Esophagus muscularis mucosa (tissue), 4 donors: ENCODE measurements around the gene PARVB. TPM values are rescaled to one million over a fixed set of nuclear protein-coding genes. Genes with fewer than 3 reads are reported as not detected.

Experiments used
- DNase-seq: peaks from one replicate; pipeline ENCODE4 v3.0.0-alpha.2; 2017; ENCODE audit errors: extremely low spot score
- H3K27ac ChIP-seq, 4 donors: fragments of 200-600 bp; sonication (generic); replicated peaks in 1 of 4; 1 replicate in 3 of 4; 2 replicates in 1 of 4; pipeline ENCODE4 v1.5.1; 2016 to 2019; ENCODE audit warnings: mild to moderate bottlenecking in 1 of 4
- H3K27me3 ChIP-seq, 4 donors: fragments of 200-600 bp; sonication (generic); one replicate each; pipeline versions ENCODE4 v1.5.1 to v1.6.0; 2016 to 2019
- H3K36me3 ChIP-seq, 4 donors: fragments of 200-600 bp; sonication (generic); one replicate each; pipeline ENCODE4 v1.5.1; 2016 to 2019
- H3K4me1 ChIP-seq, 4 donors: fragments of 200-600 bp; sonication (generic); one replicate each; pipeline ENCODE4 v1.5.1; 2016 to 2019
- H3K4me3 ChIP-seq, 4 donors: fragments of 200-600 bp; sonication (generic); 1 replicate in 2 of 4; 2 replicates in 2 of 4; pipeline ENCODE4 v1.5.1; 2016 to 2019; ENCODE audit warnings: mild to moderate bottlenecking in 4 of 4, moderate library complexity in 1 of 4
- H3K9me3 ChIP-seq, 4 donors: fragments of 200-600 bp; sonication (generic); 1 replicate in 3 of 4; 2 replicates in 1 of 4; pipeline ENCODE4 v1.5.1; 2016 to 2019
- EP300 ChIP-seq: sonication (generic); formaldehyde crosslinking; IDR thresholded peaks from one replicate; pipeline ENCODE4 v1.6.1; 2017; ENCODE audit warnings: antibody characterized with exemption
- POLR2A ChIP-seq: fragments of 450-650 bp; IDR thresholded peaks from one replicate; pipeline ENCODE4 v1.6.1; 2017; ENCODE audit warnings: antibody characterized with exemption, moderate library complexity, mild to moderate bottlenecking, low read depth
- POLR2AphosphoS5 ChIP-seq, 2 donors: sonication (generic); formaldehyde crosslinking; IDR thresholded peaks; one replicate each; pipeline ENCODE4 v1.6.1; 2017; ENCODE audit warnings: antibody characterized with exemption in 2 of 2
- WGBS: methylation state at CpG from one replicate; pipeline ENCODE4 v1.1.5; 2018; 5-methylcytosine and 5-hydroxymethylcytosine counted together
- intact Hi-C: fragments of 100-400 bp; cut with DNase I; formaldehyde crosslinking; loops from one replicate; pipeline ENCODE4 v1.15.1; 2023
- total RNA-seq, 4 donors: library from RNA; depleted of rRNA; stranded (reverse); fragments of >200 nt; gene quantifications; one replicate each; pipeline versions ENCODE4 v1.1.0 to v1.2.1, GENCODE V29; 2016
- TF ChIP-seq, protein P1 (sequence below), 3 experiments: fragments of 200-600 bp in 2 of 3; fragments of 450-650 bp in 1 of 3; sonication (generic) in 2 of 3; IDR thresholded peaks; one replicate each; pipeline ENCODE4 v1.5.1; 2017 to 2019; ENCODE audit warnings: antibody characterized with exemption in 3 of 3, mild to moderate bottlenecking in 2 of 3, moderate library complexity in 1 of 3

PARVB gene
- total RNA-seq, 4 donors from 2014 or later: 22.0 to 107 (median 45.5) TPM

DNA sequence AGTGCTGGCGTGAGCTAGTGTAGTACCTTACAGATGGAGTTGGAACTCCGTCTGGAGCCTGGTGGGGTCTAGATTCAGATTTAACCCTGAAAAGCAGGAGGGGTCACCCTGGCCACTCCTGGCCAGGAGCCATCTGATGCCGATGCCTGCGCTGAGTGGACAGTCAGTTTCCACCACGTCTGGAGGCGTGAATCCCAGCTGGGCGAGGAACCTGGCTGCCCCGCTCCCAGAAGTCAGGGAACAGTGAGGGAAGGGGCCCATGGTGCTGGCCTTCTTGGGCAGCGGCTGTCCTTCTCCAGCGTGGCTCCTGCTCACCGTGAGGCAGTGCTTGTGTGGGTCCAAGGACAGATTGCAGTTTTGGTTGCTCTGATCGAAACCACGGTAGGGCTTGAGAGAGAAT is 76.3 kb downstream of the PARVB start:
- DNase-seq: no peak
- Histone ChIP-seq H3K27ac (no peak overlapping the region), H3K9me3 (no peaks in the 10 kb centered on the region), H3K27me3 (no peaks in the 10 kb centered on the region), H3K4me3 (no peak overlapping the region), H3K4me1 (no peaks in the 10 kb centered on the region), H3K36me3 (peaks cover 28 to 89% (median 72%) of the 10 kb centered on the region in 4 donors)
- 88% methylated on average over 7 of the region's 13 CpGs for WGBS
- TF ChIP-seq, protein P1, sequence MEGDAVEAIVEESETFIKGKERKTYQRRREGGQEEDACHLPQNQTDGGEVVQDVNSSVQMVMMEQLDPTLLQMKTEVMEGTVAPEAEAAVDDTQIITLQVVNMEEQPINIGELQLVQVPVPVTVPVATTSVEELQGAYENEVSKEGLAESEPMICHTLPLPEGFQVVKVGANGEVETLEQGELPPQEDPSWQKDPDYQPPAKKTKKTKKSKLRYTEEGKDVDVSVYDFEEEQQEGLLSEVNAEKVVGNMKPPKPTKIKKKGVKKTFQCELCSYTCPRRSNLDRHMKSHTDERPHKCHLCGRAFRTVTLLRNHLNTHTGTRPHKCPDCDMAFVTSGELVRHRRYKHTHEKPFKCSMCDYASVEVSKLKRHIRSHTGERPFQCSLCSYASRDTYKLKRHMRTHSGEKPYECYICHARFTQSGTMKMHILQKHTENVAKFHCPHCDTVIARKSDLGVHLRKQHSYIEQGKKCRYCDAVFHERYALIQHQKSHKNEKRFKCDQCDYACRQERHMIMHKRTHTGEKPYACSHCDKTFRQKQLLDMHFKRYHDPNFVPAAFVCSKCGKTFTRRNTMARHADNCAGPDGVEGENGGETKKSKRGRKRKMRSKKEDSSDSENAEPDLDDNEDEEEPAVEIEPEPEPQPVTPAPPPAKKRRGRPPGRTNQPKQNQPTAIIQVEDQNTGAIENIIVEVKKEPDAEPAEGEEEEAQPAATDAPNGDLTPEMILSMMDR (IDR thresholded peaks at IDR 0.05): no peak
- TF ChIP-seq POLR2A (no peak), POLR2AphosphoS5 (IDR thresholded peaks at IDR 0.05) (no peak), EP300 (no peak)
- intact Hi-C loops: no loop called here

DNA sequence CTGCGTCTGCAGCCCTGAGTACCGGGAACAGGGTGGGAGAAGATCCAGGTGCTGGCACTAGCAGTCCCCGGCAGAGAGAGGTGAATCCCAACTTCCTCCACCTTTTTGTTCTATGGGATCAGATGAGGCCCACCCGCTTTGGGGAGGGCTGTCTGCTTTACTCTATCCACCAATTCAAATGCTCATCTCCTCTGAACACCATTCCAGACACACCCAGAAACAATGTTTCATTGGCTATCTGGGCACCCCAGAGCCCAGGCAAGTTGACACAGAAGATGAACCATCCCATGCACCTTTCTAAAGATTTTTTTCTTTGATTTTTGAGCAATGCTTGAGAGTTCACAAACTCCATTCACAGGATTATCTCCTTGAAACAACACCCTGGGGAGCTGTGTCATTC is 78.0 kb downstream of the PARVB start:
- DNase-seq: no peak
- no peak overlapping the region for H3K4me3 ChIP-seq
- no peaks in the 10 kb centered on the region for H3K4me1 ChIP-seq
- intact Hi-C loops: no loop called here
- H3K27me3 ChIP-seq: no peaks in the 10 kb centered on the region
- H3K9me3 ChIP-seq: no peaks in the 10 kb centered on the region
- H3K27ac ChIP-seq: no peak overlapping the region
- H3K36me3 ChIP-seq: peaks cover 17 to 72% (median 56%) of the 10 kb centered on the region in 4 donors
- TF ChIP-seq POLR2A (no peak), POLR2AphosphoS5 (IDR thresholded peaks at IDR 0.05) (no peak), EP300 (no peak)
- TF ChIP-seq, protein P1 (IDR thresholded peaks at IDR 0.05): no peak
- 100% methylated on average over 4 of the region's 4 CpGs for WGBS

DNA sequence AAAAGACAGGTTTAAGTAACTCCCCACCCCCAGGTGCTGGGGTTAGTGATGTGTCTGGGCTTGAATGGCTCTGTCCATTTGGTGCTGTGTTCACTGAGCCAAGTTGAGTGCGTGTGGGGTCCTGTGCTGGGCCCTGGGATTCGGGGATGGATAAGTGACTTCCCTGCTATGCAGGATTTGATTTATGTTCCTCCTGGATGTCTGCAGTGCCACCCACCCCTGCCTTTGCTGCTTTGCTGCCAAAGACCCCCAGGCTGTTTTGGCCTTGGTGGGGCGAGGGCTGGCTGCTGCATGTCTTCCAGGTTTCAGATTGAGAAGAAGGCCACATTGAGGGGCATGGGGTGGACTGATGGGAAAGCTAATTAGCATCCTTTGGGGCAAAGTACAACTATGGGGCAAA is 78.8 kb downstream of the PARVB start:
- intact Hi-C loops: no loop called here
- no peaks in the 10 kb centered on the region for H3K9me3 ChIP-seq
- 100% methylated on average over 3 of the region's 3 CpGs for WGBS
- TF ChIP-seq POLR2AphosphoS5 (IDR thresholded peaks at IDR 0.05): no peak
- TF ChIP-seq POLR2A: no peak
- TF ChIP-seq EP300: no peak
- TF ChIP-seq, protein P1 (IDR thresholded peaks at IDR 0.05): no peak
- peaks cover 17 to 64% (median 48%) of the 10 kb centered on the region in 4 donors for H3K36me3 ChIP-seq
- H3K4me3 ChIP-seq: no peak overlapping the region
- H3K4me1 ChIP-seq: no peaks in the 10 kb centered on the region
- H3K27me3 ChIP-seq: no peaks in the 10 kb centered on the region
- H3K27ac ChIP-seq: no peak overlapping the region
- DNase-seq: no peak

DNA sequence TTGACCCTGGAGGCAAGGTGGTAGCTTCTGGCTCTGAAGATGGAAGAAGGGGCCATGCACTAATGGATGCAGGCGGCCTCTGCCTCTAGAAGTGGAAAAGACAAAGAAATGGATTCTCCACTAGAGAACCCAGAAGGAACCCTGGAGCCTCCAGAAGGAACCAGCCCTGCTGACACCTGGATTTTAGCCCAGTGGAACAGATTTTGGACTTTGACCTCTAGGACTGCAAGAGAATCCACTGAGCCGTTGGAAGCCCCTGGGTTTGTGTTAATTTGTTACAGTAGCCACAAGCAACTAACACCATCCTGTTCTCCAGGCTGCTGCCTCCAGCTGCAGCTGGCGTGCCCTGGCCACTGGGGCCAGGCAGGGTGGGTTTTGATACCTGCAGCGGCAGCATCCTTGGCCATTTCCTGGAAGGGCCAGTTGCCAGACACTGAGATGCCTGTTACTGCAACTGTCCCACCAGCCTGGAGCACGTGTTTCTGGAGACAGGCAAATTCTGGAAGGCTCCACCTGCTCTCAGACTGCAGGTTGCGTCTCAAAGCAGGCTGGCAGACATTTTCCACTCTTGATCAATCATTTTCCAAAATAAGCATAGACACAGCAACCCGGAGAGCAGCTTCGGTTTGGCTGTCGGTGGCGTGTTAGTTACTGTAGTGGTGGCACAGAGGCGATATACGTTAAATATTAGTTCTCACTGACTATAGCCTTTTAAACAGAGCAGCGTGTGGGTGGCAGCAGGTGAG is 79.8 kb downstream of the PARVB start:
- intact Hi-C loops: no loop called here
- Histone ChIP-seq H3K27me3 (no peaks in the 10 kb centered on the region), H3K27ac (no peak overlapping the region), H3K4me3 (no peak overlapping the region), H3K9me3 (no peaks in the 10 kb centered on the region), H3K36me3 (peaks cover 17 to 58% (median 45%) of the 10 kb centered on the region in 4 donors), H3K4me1 (peaks cover under 1 to 2% (median 2%) of the 10 kb centered on the region in 4 donors)
- WGBS: 96% methylated on average over 13 of the region's 13 CpGs
- DNase-seq: no peak
- no peak for TF ChIP-seq POLR2AphosphoS5 (IDR thresholded peaks at IDR 0.05)
- TF ChIP-seq, protein P1 (IDR thresholded peaks at IDR 0.05): no peak
- TF ChIP-seq POLR2A: no peak
- TF ChIP-seq EP300: no peak
